BLaER1 (cell line): ENCODE measurements around the gene KANK4.
"Not testable (repeated sequence)": the region's sequence is repeated elsewhere in the genome, so short reads cannot be mapped to it uniquely, and the experiment has no call there.

ENCODE experiments used
- H3K27ac ChIP-seq: shearing (Covaris generic); formaldehyde crosslinking; 2 replicates; pipeline ENCODE4 v1.8.1; 2022
- H3K27me3 ChIP-seq: shearing (Covaris generic); formaldehyde crosslinking; 2 replicates; pipeline ENCODE4 v1.8.1; 2022
- H3K36me3 ChIP-seq: shearing (Covaris generic); formaldehyde crosslinking; 2 replicates; pipeline ENCODE4 v1.8.1; 2022
- H3K4me1 ChIP-seq: shearing (Covaris generic); formaldehyde crosslinking; 2 replicates; pipeline ENCODE4 v1.8.1; 2022
- H3K4me2 ChIP-seq: shearing (Covaris generic); formaldehyde crosslinking; 2 replicates; pipeline ENCODE4 v1.8.1; 2022
- H3K4me3 ChIP-seq: shearing (Covaris generic); formaldehyde crosslinking; 2 replicates; pipeline ENCODE4 v1.8.1; 2022
- H3K9ac ChIP-seq: shearing (Covaris generic); formaldehyde crosslinking; 2 replicates; pipeline ENCODE4 v1.8.1; 2022
- H3K9me3 ChIP-seq: shearing (Covaris generic); formaldehyde crosslinking; 2 replicates; pipeline ENCODE4 v1.8.1; 2022
- H4K20me1 ChIP-seq: shearing (Covaris generic); formaldehyde crosslinking; 2 replicates; pipeline ENCODE4 v1.8.1; 2022
- Cebpa-rat ChIP-seq: shearing (Covaris generic); IDR thresholded peaks from 2 replicates; pipeline ENCODE4 v1.8.1; 2022

Gene KANK4

GRCh38 chr1:62240651-62241370 lies 78.4 kb downstream of the KANK4 start:
- H3K27ac ChIP-seq, result no peak overlapping the region
- no peak overlapping the region for H3K4me2 ChIP-seq
- peaks cover 14% of the 10 kb centered on the region for H3K9me3 ChIP-seq
- H3K36me3 ChIP-seq, result no peaks in the 10 kb centered on the region
- H3K9ac ChIP-seq, result no peak overlapping the region
- no peaks in the 10 kb centered on the region for H3K4me1 ChIP-seq
- H3K4me3 ChIP-seq, result no peak overlapping the region
- no peaks in the 10 kb centered on the region for H3K27me3 ChIP-seq
- H4K20me1 ChIP-seq, result no peaks in the 10 kb centered on the region
- TF ChIP-seq Cebpa-rat, result no peak

DNA sequence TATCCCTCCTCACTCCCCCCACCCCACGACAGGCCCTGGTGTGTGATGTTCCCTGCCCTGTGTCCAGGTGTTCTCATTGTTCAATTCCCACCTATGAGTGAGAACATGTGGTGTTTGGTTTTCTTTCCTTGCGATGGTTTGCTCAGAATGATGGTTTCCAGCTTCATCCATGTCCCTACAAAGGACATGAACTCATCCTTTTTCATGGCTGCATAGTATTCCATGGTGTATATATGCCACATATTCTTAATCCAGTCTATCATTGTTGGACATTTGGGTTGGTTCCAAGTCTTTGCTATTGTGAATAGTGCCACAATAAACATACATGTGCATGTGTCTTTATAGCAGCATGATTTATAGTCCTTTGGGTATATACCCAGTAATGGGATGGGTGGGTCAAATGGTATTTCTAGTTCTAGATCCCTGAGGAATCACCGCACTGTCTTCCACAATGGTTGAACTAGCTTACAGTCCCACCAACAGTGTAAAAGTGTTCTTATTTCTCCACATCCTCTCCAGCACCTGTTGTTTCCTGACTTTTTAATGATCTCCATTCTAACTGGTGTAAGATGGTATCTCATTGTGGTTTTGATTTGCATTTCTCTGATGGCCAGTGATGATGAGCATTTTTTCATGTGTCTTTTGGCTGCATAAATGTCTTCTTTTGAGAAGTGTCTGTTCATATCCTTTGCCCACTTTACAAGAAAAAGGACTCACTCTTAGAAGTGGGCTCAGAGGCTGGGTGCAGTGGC lies 79.4 kb downstream of the KANK4 start:
- H3K36me3 ChIP-seq, H3K4me2 ChIP-seq, H3K4me3 ChIP-seq, H3K9ac ChIP-seq, H3K27me3 ChIP-seq, H3K27ac ChIP-seq, H3K4me1 ChIP-seq, H4K20me1 ChIP-seq: not testable (repeated sequence)
- H3K9me3 ChIP-seq, result peaks cover 13% of the 10 kb centered on the region

DNA sequence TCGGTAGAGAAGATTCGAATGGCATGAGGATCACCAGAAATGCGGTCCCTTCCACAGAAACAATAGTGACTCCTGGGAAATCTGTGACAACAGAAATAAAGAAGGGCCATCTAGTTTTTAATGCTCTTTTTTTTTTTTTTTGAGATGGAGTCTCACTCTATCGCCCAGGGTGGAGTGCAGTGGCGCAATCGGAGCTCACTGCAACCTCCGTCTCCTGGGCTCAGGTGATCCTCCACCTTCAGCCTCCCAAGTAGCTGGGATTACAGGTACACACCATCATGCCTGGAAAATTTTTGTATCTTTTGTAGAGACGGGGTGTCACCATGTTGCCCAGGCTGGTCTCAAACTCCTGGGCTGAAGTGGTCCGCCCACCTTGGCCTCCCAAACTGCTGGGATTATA lies 80.7 kb downstream of the KANK4 start:
- TF ChIP-seq Cebpa-rat, result no peak
- Histone ChIP-seq H3K4me2 (no peak overlapping the region), H3K27me3 (no peaks in the 10 kb centered on the region), H3K27ac (no peak overlapping the region), H3K36me3 (no peaks in the 10 kb centered on the region), H3K4me3 (no peak overlapping the region), H3K9me3 (0 out of 2 replicates have a peak, but pooled peaks cover under 1% of the 10 kb centered on the region), H4K20me1 (no peaks in the 10 kb centered on the region), H3K4me1 (no peaks in the 10 kb centered on the region), H3K9ac (no peak overlapping the region)

DNA sequence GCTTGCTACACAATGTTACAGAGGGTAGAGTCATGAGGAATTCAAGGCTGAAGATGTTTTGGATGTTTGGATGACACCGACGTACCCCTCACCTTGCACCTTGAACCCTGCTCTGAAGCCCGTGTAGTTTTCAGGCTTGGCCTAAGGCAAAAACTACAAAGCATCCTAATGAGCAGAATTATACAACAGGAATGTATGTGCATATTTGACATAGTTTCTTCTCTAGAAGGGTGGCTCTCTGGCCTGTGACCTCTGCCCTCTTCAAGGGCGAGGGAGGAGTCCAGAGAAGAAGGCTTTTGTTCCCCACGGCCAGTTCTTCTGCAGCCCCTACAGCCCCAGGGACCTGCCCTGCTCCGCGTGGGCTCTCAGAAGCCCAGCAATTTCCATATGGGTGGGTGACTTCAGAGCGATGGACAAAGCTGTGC lies 81.3 kb downstream of the KANK4 start:
- H3K4me3 ChIP-seq, result no peak overlapping the region
- no peaks in the 10 kb centered on the region for H3K36me3 ChIP-seq
- no peak overlapping the region for H3K4me2 ChIP-seq
- H4K20me1 ChIP-seq, result no peaks in the 10 kb centered on the region
- H3K27ac ChIP-seq, result no peak overlapping the region
- H3K4me1 ChIP-seq, result no peaks in the 10 kb centered on the region
- H3K9ac ChIP-seq, result no peak overlapping the region
- TF ChIP-seq Cebpa-rat, result no peak
- no peaks in the 10 kb centered on the region for H3K27me3 ChIP-seq
- no peaks in the 10 kb centered on the region for H3K9me3 ChIP-seq

DNA sequence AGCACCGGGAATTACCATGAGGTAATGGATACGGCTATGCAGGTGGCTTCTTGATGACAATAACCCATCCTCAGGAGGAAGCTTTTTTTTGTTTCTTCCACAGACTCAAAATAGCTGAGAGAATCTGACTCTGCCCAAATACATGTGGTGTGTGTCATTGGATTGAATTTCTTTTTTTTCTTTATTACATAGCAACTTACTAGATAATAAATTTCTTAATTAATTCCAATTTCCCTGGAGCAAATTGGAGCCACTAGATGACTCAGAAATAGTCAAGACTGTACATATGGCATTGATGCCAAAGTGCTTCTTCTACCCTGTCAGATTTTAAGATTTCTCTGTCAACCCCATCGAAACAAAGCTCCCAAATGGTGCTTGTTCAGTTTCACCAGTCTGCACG lies 81.9 kb downstream of the KANK4 start:
- TF ChIP-seq Cebpa-rat, result no peak
- H3K4me2 ChIP-seq, result no peak overlapping the region
- H3K9ac ChIP-seq, result no peak overlapping the region
- no peak overlapping the region for H3K4me3 ChIP-seq
- no peaks in the 10 kb centered on the region for H3K4me1 ChIP-seq
- H3K9me3 ChIP-seq, result no peaks in the 10 kb centered on the region
- no peaks in the 10 kb centered on the region for H4K20me1 ChIP-seq
- no peaks in the 10 kb centered on the region for H3K36me3 ChIP-seq
- H3K27me3 ChIP-seq, result no peaks in the 10 kb centered on the region
- H3K27ac ChIP-seq, result no peak overlapping the region

DNA sequence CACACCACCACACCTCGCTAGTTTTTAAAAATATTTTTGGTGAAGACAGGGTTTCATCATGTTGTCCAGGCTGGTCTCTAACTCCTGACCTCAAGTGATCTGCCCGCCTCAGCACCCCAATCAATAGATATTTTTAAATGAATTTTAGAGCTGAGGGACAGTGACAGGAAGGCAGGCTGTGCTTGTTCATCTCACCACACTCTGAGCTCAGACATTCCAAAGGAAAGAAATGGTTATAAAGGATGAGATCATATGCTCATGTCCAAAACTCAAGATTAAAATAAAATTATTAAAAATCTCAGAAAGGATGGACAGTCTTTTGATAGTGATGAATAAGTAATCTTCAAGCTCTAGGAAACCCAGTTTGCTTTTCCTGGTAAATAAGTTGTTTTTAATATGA lies 83.7 kb downstream of the KANK4 start:
- Histone ChIP-seq H3K27ac (no peak overlapping the region), H3K9ac (no peak overlapping the region), H4K20me1 (no peaks in the 10 kb centered on the region), H3K4me1 (no peaks in the 10 kb centered on the region), H3K36me3 (no peaks in the 10 kb centered on the region), H3K4me2 (no peak overlapping the region), H3K9me3 (no peaks in the 10 kb centered on the region), H3K4me3 (no peak overlapping the region), H3K27me3 (no peaks in the 10 kb centered on the region)
- no peak for TF ChIP-seq Cebpa-rat

DNA sequence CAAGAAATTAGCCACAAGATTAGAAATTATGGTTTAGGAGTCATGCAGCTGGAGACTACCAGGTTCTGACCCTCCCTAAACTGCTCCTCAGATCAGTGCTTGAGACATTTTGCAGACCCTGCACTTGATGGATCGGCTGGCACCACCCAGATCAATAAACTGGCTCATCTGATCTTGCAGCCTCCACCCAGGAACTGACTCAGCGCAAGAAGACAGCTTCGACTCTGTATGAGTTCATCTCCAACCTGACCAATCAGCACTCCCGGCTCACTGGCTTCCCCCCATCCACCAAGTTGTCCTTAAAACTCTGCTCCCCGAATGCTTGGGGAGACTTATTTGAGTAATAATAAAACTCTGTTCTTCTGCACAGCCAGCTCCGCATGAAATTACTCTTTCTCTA lies 84.5 kb downstream of the KANK4 start:
- no peaks in the 10 kb centered on the region for H3K36me3 ChIP-seq
- no peak overlapping the region for H3K4me3 ChIP-seq
- no peak for TF ChIP-seq Cebpa-rat
- H3K4me2 ChIP-seq, result no peak overlapping the region
- no peak overlapping the region for H3K27ac ChIP-seq
- H4K20me1 ChIP-seq, result no peaks in the 10 kb centered on the region
- H3K9me3 ChIP-seq, result no peaks in the 10 kb centered on the region
- no peaks in the 10 kb centered on the region for H3K4me1 ChIP-seq
- H3K9ac ChIP-seq, result no peak overlapping the region
- H3K27me3 ChIP-seq, result no peaks in the 10 kb centered on the region

DNA sequence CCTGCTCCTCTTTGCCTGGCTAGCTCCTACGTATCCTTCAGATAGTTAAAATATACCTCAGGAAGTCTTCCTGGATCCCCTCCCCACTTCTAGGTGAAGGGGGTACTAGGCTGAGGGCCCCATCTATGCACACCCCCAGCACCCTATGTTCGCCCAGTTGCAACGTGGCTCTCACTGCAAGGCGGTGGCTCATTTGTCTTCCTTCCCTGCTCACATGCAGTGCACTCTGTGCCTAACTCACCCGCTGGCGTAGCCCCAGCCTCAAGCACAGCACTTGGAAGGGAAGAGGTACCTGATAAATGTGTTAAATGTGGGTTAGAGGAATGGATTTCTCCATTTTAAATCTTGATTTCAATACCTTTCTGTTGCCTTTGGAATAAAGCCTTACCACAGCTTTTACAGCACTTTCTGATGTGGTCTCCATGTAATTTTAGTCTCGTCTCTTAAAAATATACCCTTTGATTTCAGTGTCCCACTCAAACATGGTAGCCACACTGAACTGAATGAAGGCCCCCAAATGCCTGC lies 85.2 kb downstream of the KANK4 start:
- no peak for TF ChIP-seq Cebpa-rat
- Histone ChIP-seq H3K36me3 (no peaks in the 10 kb centered on the region), H3K4me3 (no peak overlapping the region), H3K9ac (no peak overlapping the region), H3K4me1 (no peaks in the 10 kb centered on the region), H3K27me3 (no peaks in the 10 kb centered on the region), H3K27ac (no peak overlapping the region), H3K4me2 (no peak overlapping the region), H4K20me1 (no peaks in the 10 kb centered on the region), H3K9me3 (no peaks in the 10 kb centered on the region)

GRCh38 chr1:62232871-62233278 lies 86.4 kb downstream of the KANK4 start:
- H3K9me3 ChIP-seq, result no peaks in the 10 kb centered on the region
- H3K27ac ChIP-seq, result no peak overlapping the region
- H3K4me1 ChIP-seq, result no peaks in the 10 kb centered on the region
- no peaks in the 10 kb centered on the region for H3K36me3 ChIP-seq
- TF ChIP-seq Cebpa-rat, result no peak
- H3K27me3 ChIP-seq, result no peaks in the 10 kb centered on the region
- H3K9ac ChIP-seq, result no peak overlapping the region
- no peak overlapping the region for H3K4me3 ChIP-seq
- no peak overlapping the region for H3K4me2 ChIP-seq
- H4K20me1 ChIP-seq, result no peaks in the 10 kb centered on the region

DNA sequence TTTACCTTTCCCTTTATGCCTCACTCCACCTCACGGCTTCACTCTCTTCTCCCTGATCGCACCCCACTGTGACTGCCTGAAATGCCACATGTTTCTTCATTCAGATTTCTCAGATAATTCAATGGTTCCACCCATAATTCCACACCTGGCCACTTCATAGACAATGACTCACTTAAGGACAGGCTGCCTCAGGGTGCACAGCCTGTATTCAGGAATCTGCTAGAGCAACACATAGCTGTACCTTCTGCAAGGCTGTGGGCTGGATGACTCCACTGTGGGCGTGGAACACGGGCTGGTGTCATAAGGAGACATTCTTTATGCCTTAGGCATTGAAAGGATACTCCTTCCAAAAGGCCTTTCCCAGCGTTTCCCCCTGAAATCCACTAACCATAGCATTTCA lies 88.5 kb downstream of the KANK4 start:
- Histone ChIP-seq H3K4me3 (no peak overlapping the region), H3K27me3 (no peaks in the 10 kb centered on the region), H4K20me1 (no peaks in the 10 kb centered on the region), H3K9me3 (no peaks in the 10 kb centered on the region), H3K27ac (no peak overlapping the region), H3K9ac (no peak overlapping the region), H3K36me3 (no peaks in the 10 kb centered on the region), H3K4me1 (no peaks in the 10 kb centered on the region), H3K4me2 (no peak overlapping the region)
- TF ChIP-seq Cebpa-rat, result no peak
